ENCODE data around the gene POLR3K.

The POLR3K gene

DNA sequence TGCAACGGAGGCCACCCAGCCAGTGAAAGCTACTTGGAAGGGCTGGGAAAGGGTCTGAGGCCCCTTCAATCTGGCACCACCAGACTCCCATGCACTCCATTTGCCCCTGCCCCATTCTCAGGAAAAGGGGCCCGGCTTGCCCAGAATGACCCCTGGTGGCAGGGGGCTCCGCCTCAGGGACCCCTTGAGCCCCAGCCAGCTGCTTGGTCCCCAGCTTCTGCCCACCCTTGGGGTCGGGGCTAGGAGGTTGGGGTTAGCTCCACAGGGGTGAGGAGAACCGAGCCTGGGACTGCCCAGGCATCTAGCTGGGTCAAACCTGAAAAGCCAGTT lies 17.8 kb upstream of the POLR3K start:
- TF ChIP-seq, protein P1, sequence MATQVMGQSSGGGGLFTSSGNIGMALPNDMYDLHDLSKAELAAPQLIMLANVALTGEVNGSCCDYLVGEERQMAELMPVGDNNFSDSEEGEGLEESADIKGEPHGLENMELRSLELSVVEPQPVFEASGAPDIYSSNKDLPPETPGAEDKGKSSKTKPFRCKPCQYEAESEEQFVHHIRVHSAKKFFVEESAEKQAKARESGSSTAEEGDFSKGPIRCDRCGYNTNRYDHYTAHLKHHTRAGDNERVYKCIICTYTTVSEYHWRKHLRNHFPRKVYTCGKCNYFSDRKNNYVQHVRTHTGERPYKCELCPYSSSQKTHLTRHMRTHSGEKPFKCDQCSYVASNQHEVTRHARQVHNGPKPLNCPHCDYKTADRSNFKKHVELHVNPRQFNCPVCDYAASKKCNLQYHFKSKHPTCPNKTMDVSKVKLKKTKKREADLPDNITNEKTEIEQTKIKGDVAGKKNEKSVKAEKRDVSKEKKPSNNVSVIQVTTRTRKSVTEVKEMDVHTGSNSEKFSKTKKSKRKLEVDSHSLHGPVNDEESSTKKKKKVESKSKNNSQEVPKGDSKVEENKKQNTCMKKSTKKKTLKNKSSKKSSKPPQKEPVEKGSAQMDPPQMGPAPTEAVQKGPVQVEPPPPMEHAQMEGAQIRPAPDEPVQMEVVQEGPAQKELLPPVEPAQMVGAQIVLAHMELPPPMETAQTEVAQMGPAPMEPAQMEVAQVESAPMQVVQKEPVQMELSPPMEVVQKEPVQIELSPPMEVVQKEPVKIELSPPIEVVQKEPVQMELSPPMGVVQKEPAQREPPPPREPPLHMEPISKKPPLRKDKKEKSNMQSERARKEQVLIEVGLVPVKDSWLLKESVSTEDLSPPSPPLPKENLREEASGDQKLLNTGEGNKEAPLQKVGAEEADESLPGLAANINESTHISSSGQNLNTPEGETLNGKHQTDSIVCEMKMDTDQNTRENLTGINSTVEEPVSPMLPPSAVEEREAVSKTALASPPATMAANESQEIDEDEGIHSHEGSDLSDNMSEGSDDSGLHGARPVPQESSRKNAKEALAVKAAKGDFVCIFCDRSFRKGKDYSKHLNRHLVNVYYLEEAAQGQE (IDR thresholded peaks at IDR 0.05; ENCODE audit: insufficient read depth in 1 of 2, low read depth in 2 of 2, low read length in 2 of 2) = no peak
- TF ChIP-seq SIN3A (IDR thresholded peaks at IDR 0.05; ENCODE audit: borderline replicate concordance, insufficient read depth, low read length) = no peak
- no peak for TF ChIP-seq POLR2AphosphoS5 (IDR thresholded peaks at IDR 0.05; ENCODE audit: low read depth, low read length)
- no peak for TF ChIP-seq FOXP2 (optimal IDR thresholded peaks at IDR 0.05; ENCODE audit: borderline replicate concordance, extremely low read depth, extremely low read length, insufficient read depth)

DNA sequence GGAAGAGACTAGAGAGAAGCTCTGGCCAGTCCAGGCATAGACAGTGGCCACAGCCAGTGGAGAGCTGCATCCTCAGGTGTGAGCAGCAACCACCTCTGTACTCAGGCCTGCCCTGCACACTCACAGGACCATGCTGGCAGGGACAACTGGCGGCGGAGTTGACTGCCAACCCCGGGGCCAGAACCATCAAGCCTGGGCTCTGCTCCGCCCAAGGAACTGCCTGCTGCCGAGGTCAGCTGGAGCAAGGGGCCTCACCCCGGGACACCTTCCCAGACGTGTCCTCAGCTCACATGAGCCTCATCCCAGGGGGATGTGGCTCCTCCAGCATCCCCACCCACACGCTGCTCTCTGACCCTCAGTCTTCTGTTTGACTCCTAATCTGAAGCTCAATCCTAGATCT lies 15.8 kb upstream of the POLR3K start:
- TF ChIP-seq, protein P1 (IDR thresholded peaks at IDR 0.05; ENCODE audit: insufficient read depth in 1 of 2, low read depth in 2 of 2, low read length in 2 of 2) = no peak

DNA sequence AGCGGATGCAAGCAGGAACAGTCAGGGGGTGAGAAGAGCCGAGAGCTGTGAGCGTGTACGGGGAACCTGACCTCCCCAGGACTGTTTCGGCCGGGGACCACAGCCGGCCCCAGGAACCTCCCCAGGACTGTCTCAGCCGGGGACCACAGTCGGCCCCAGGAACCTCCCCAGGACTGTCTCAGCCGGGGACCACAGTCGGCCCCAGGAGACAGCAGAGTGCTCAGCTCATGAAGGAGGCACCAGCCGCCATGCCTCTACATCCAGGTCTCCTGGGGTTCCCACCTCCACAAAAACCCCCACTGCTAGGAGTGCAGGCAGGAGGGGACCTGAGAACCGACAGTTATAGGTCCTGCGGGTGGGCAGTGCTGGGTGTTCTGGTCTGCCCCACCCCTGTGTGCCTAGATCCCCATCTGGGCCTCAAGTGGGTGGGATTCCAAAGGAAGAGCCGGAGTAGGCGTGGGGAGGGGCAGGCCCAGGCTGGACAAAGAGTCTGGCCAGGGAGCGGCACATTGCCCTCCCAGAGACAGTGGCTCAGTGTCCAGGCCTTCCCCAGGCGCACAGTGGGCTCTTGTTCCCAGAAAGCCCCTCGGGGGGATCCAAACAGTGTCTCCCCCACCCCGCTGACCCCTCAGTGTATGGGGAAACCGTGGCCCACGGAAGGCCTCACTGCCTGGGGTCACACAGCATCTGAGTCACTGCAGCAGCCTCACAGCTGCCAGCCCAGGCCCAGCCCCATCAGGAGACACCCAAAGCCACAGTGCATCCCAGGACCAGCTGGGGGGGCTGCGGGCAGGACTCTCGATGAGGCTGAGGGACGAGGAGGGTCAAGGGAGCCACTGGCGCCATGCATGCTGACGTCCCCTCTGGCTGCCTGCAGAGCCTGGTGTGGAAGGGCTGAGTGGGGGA lies 14.7 kb upstream of the POLR3K start:
- TF ChIP-seq SIN3A (IDR thresholded peaks at IDR 0.05; ENCODE audit: borderline replicate concordance, insufficient read depth, low read length) (no peak), FOXP2 (optimal IDR thresholded peaks at IDR 0.05; ENCODE audit: borderline replicate concordance, extremely low read depth, extremely low read length, insufficient read depth) (no peak), TAF1 (IDR thresholded peaks at IDR 0.05; ENCODE audit: borderline replicate concordance, insufficient read depth, low read length) (no peak), POLR2AphosphoS5 (IDR thresholded peaks at IDR 0.05; ENCODE audit: low read depth, low read length) (no peak)
- TF ChIP-seq, protein P1 (IDR thresholded peaks at IDR 0.05; ENCODE audit: insufficient read depth in 1 of 2, low read depth in 2 of 2, low read length in 2 of 2) = no peak

DNA sequence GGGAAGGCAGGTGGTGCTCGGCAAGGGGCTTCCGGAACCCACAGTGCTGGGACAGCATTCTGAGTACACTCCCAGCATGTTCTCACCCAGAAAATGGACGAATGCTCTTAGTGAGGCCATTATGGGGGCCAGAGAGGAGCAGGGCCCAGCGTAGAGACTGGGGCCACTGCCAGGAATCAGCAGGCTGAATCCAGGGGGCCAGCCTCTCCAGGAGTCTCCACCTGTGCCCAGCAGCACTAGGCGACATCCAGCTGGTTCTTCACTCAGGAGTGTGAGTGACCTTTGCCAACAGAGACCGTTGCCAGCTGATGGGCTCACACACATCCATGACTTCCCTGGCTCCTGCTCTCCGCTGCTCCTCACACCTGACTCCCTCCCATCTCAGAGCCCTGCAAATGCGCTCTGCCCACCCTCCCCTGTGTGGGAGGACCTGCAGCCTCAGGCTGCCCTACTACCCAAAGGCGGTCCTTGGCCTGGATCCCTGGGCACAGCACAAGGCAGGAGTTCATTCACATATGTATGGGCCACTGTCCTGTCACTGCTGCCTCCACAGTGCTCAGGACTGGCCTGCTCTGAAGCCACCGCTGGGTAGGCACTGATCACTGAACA lies 13.9 kb upstream of the POLR3K start:
- no peak for TF ChIP-seq SIN3A (IDR thresholded peaks at IDR 0.05; ENCODE audit: borderline replicate concordance, insufficient read depth, low read length)
- TF ChIP-seq FOXP2 (optimal IDR thresholded peaks at IDR 0.05; ENCODE audit: borderline replicate concordance, extremely low read depth, extremely low read length, insufficient read depth) = no peak
- TF ChIP-seq TAF1 (IDR thresholded peaks at IDR 0.05; ENCODE audit: borderline replicate concordance, insufficient read depth, low read length) = no peak
- no peak for TF ChIP-seq POLR2AphosphoS5 (IDR thresholded peaks at IDR 0.05; ENCODE audit: low read depth, low read length)
- TF ChIP-seq, protein P1 (IDR thresholded peaks at IDR 0.05; ENCODE audit: insufficient read depth in 1 of 2, low read depth in 2 of 2, low read length in 2 of 2) = no peak

All from PFSK-1 (cell line).